Muscle of leg (tissue), 16 donors: Measurements from ENCODE around the gene RAD51C. TPM values are rescaled to one million over a fixed set of nuclear protein-coding genes. Genes with fewer than 3 reads are reported as not detected.
"Not testable (repeated sequence)": the region's sequence is repeated elsewhere in the genome, so short reads cannot be mapped to it uniquely, and the experiment has no call there.

Source experiments
- DNase-seq: peaks from one replicate; pipeline ENCODE4 v3.0.0; 2013
- H3K27ac ChIP-seq: one replicate; pipeline ENCODE4 v1.5.1; 2013; ENCODE audit warnings: mild to moderate bottlenecking, low read length, control low read depth
- H3K27me3 ChIP-seq: one replicate; pipeline ENCODE4 v1.6.1; 2013; ENCODE audit warnings: low read length; ENCODE audit not compliant: control insufficient read depth, insufficient read depth
- H3K36me3 ChIP-seq: one replicate; pipeline ENCODE4 v1.6.1; 2013; ENCODE audit warnings: low read length; ENCODE audit not compliant: control insufficient read depth, insufficient read depth
- H3K4me1 ChIP-seq: one replicate; pipeline ENCODE4 v1.6.1; 2013; ENCODE audit warnings: low read length; ENCODE audit not compliant: control insufficient read depth, insufficient read depth
- H3K4me3 ChIP-seq: one replicate; pipeline ENCODE4 v1.5.1; 2013; ENCODE audit warnings: low read length, control low read depth
- H3K9me3 ChIP-seq: replicated peaks from 2 replicates; pipeline ENCODE4 v1.6.1; 2013; ENCODE audit warnings: low read depth, low read length; ENCODE audit not compliant: control insufficient read depth
- WGBS: methylation state at CpG from one replicate; pipeline ENCODE4 v1.1.5; 2013; ENCODE audit warnings: missing lambda C conversion rate; ENCODE audit not compliant: insufficient coverage; 5-methylcytosine and 5-hydroxymethylcytosine counted together
- long read RNA-seq, 11 donors: transcript quantifications; one replicate each; lab custom pipeline, GENCODE V29; 2026
- polyA plus RNA-seq, 8 donors: library from polyadenylated mRNA; unstranded; fragments of 120-200 nt; gene quantifications; one replicate each; pipeline versions ENCODE4 v1.2.1 to v1.2.3, GENCODE V29; 2013; ENCODE audit warnings: inconsistent platforms in 1 of 8, low replicate concordance in 1 of 8; ENCODE audit not compliant: insufficient read length in 8 of 8, insufficient read depth in 1 of 8
- total RNA-seq: library from RNA; stranded (reverse); fragments of 120-200 nt; gene quantifications from one replicate; pipeline ENCODE4 v1.2.4, GENCODE V29; 2013

The RAD51C gene
- total RNA-seq = 24.6 TPM
- 10 to 100 TPM; 25.9 to 33.3 (median 29.2) TPM for polyA plus RNA-seq
- long read RNA-seq, donor 1, partial matches to known transcripts = 0 of 5 reads
- long read RNA-seq, donor 1, other reads (novel, unspliced or antisense) = 0 of 5 reads
- long read RNA-seq, donor 2 = 0 reads
- long read RNA-seq, donor 3, transcript RAD51C-203 (2 exons, 567 nt) = major isoform, 8 of 12 reads
- long read RNA-seq, donor 3, partial matches to known transcripts = 0 of 12 reads
- long read RNA-seq, donor 3, other reads (novel, unspliced or antisense) = 0 of 12 reads
- long read RNA-seq, donor 4, partial matches to known transcripts = 0 of 7 reads
- long read RNA-seq, donor 4, other reads (novel, unspliced or antisense) = 0 of 7 reads
- long read RNA-seq, donor 5, transcript RAD51C-203 (2 exons, 567 nt) = minor isoform, 7 of 15 reads
- long read RNA-seq, donor 5, transcript RAD51C-201 (9 exons, 2,591 nt) = major isoform, 8 of 15 reads
- long read RNA-seq, donor 5, partial matches to known transcripts = 0 of 15 reads
- long read RNA-seq, donor 5, other reads (novel, unspliced or antisense) = 0 of 15 reads
- long read RNA-seq, donor 6, transcript RAD51C-201 (9 exons, 2,591 nt) = major isoform, 8 of 13 reads
- long read RNA-seq, donor 6, partial matches to known transcripts = 0 of 13 reads
- long read RNA-seq, donor 6, other reads (novel, unspliced or antisense) = 0 of 13 reads
- long read RNA-seq, donor 7, transcript RAD51C-201 (9 exons, 2,591 nt) = major isoform, 6 of 16 reads
- long read RNA-seq, donor 7, partial matches to known transcripts = 5 of 16 reads
- long read RNA-seq, donor 7, other reads (novel, unspliced or antisense) = 0 of 16 reads
- long read RNA-seq, donor 8, transcript RAD51C-203 (2 exons, 567 nt) = major isoform, 6 of 7 reads
- long read RNA-seq, donor 8, partial matches to known transcripts = 0 of 7 reads
- long read RNA-seq, donor 8, other reads (novel, unspliced or antisense) = 0 of 7 reads
- long read RNA-seq, donor 9, partial matches to known transcripts = 0 of 7 reads
- long read RNA-seq, donor 9, other reads (novel, unspliced or antisense) = 0 of 7 reads
- long read RNA-seq, donor 10, transcript RAD51C-201 (9 exons, 2,591 nt) = major isoform, 6 of 12 reads
- long read RNA-seq, donor 10, partial matches to known transcripts = 0 of 12 reads
- long read RNA-seq, donor 10, other reads (novel, unspliced or antisense) = 0 of 12 reads
- long read RNA-seq, donor 11, partial matches to known transcripts = 0 of 7 reads
- long read RNA-seq, donor 11, other reads (novel, unspliced or antisense) = 0 of 7 reads

GRCh38 chr17:58692239-58693055 is at the start of gene RAD51C:
Gene RAD51C, plus strand, starts transcription at chr17:58692602. Its CDS starts 42 bp downstream, at chr17:58692644.
- 4% methylated on average over 37 of the region's 50 CpGs for WGBS
- no peaks in the 10 kb centered on the region for H3K36me3 ChIP-seq
- H3K9me3 ChIP-seq = peaks cover 2% of the 10 kb centered on the region

GRCh38 chr17:58643147-58643546 is 49.3 kb upstream of the RAD51C start:
- Histone ChIP-seq H3K27ac (no peak overlapping the region), H3K9me3 (no peaks in the 10 kb centered on the region), H3K36me3 (no peaks in the 10 kb centered on the region), H3K27me3 (no peaks in the 10 kb centered on the region), H3K4me3 (no peak overlapping the region), H3K4me1 (no peaks in the 10 kb centered on the region)
- WGBS = no CpG with 5 or more reads among the region's 2 CpGs
- no peak for DNase-seq

More at GRCh38 chr17:58692239-58693055, at the start of gene RAD51C:
- peaks cover 6% of the 10 kb centered on the region for H3K4me1 ChIP-seq
- peak; percentile 94 for DNase-seq
- peak within 1 kb of the TSS; percentile 95 for H3K27ac ChIP-seq
- no peaks in the 10 kb centered on the region for H3K27me3 ChIP-seq
- peak within 1 kb of the TSS; percentile 74 for H3K4me3 ChIP-seq

- Histone ChIP-seq H3K9me3 (no peaks in the 10 kb centered on the region), H3K4me1 (no peaks in the 10 kb centered on the region), H3K36me3 (no peaks in the 10 kb centered on the region), H3K27ac (no peak overlapping the region), H3K27me3 (no peaks in the 10 kb centered on the region), H3K4me3 (no peak overlapping the region)
- no peak for DNase-seq
Measured at GRCh38 chr17:58648236-58648635, 44.2 kb upstream of the RAD51C start.

- not testable (repeated sequence) for H3K4me1 ChIP-seq, H3K27me3 ChIP-seq, H3K9me3 ChIP-seq, H3K4me3 ChIP-seq, H3K36me3 ChIP-seq, DNase-seq
- peak overlapping the region; percentile 89 for H3K27ac ChIP-seq
- 16% methylated on average over 5 of the region's 10 CpGs for WGBS
Measured at GRCh38 chr17:58657962-58658803, 34.2 kb upstream of the RAD51C start.

GRCh38 chr17:58658804-58659713 is 33.3 kb upstream of the RAD51C start:
- H3K36me3 ChIP-seq = no peaks in the 10 kb centered on the region
- no peaks in the 10 kb centered on the region for H3K9me3 ChIP-seq
- H3K4me1 ChIP-seq = peaks cover 4% of the 10 kb centered on the region
- H3K27me3 ChIP-seq = no peaks in the 10 kb centered on the region
- peak overlapping the region; percentile 89 for H3K27ac ChIP-seq
- H3K4me3 ChIP-seq = peak overlapping the region; percentile 34
- DNase-seq = peak; percentile 98
- WGBS = 0% methylated on average over 23 of the region's 38 CpGs

GRCh38 chr17:58659714-58660084 is 32.7 kb upstream of the RAD51C start:
- H3K36me3 ChIP-seq, H3K27ac ChIP-seq, DNase-seq, H3K9me3 ChIP-seq, H3K4me1 ChIP-seq, H3K27me3 ChIP-seq: not testable (repeated sequence)
- H3K4me3 ChIP-seq = peak overlapping the region; percentile 34
- WGBS = no CpG with 5 or more reads among the region's 9 CpGs

DNA sequence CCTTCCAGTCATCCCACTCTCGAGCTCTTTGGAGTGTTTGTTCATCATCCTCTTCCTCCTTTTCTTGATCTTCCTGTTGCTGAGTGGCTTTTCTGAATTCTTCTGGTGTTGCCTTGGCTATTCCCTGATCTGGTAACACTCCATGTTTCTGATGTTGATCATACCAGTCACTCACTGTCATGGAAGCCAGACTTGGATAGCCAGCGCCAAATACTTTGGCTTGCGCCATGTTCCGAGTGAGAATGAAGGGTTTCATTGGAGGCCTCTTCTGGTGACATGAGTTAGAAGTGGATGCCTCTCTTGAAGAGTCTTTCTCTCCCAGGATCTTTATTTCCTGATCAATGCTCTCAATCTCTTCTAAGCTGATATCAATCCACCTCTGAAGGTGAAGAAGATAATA is 31.8 kb upstream of the RAD51C start:
- Histone ChIP-seq H3K9me3 (no peaks in the 10 kb centered on the region), H3K4me1 (peaks cover 4% of the 10 kb centered on the region), H3K27me3 (no peaks in the 10 kb centered on the region), H3K27ac (no peak overlapping the region), H3K4me3 (no peak overlapping the region), H3K36me3 (no peaks in the 10 kb centered on the region)
- 60% methylated on average over 1 of the region's 4 CpGs for WGBS
- DNase-seq = no peak

DNA sequence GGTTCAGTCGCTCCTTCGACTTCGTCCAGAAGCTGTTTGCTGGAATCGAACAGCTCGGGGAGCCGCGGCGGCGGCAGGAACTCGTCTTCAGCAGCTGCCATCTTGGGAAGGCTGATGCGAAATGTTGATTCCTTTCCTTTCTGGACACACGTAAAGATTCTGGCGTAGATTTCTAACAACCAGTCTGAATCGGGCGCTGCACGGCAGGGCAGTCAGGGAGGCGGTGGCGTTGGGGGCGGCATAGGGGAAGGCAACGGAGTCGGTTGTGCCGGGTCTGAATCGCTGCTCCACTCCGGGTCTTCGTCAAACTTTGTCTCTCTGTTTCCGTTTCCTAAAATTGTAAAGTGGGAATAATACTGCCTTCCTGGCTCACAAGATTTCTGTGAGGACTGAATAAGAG is 30.9 kb upstream of the RAD51C start:
- no peak for DNase-seq
- 95% methylated on average over 23 of the region's 26 CpGs for WGBS
- H3K4me1 ChIP-seq = peaks cover 4% of the 10 kb centered on the region
- no peak overlapping the region for H3K4me3 ChIP-seq
- H3K27ac ChIP-seq = no peak overlapping the region
- H3K27me3 ChIP-seq = no peaks in the 10 kb centered on the region
- no peaks in the 10 kb centered on the region for H3K36me3 ChIP-seq
- H3K9me3 ChIP-seq = no peaks in the 10 kb centered on the region
